Right ventricle myocardium superior (tissue), 1 donor: ENCODE measurements around the gene GRID2. TPM values are rescaled to one million over a fixed set of nuclear protein-coding genes. Genes with fewer than 3 reads are reported as not detected.

Source experiments
- ATAC-seq: fragments of 200-7000 bp; cut with Tn5 transposase; one replicate; pipeline ENCODE4 v1.9.1; 2020; ENCODE audit warnings: mild to moderate bottlenecking; ENCODE audit not compliant: poor library complexity
- DNase-seq: peaks from one replicate; pipeline ENCODE4 v3.0.0-alpha.2; 2020
- intact Hi-C: fragments of 100-400 bp; cut with DNase I; formaldehyde crosslinking; loops from one replicate; pipeline ENCODE4 v1.11.2; 2022
- total RNA-seq: library from RNA; stranded (reverse); fragmentation: NEBNext Ultra II Directional; extraction: Animal tissue kit (Norgen Biotek cat#: 25700); gene quantifications from one replicate; pipeline ENCODE4 v1.2.1, GENCODE V29; 2021
- donor health status: DM: no; HTN: yes; CAD: no; lungs with severe emphysema.

GRID2 gene
- total RNA-seq, 1 donor from 2014 or later: not detected

GRCh38 chr4:92618968-92619367 lies 315.2 kb downstream of the GRID2 start:
- intact Hi-C loops: no loop called here
- no peak for DNase-seq
- no peak for ATAC-seq

DNA sequence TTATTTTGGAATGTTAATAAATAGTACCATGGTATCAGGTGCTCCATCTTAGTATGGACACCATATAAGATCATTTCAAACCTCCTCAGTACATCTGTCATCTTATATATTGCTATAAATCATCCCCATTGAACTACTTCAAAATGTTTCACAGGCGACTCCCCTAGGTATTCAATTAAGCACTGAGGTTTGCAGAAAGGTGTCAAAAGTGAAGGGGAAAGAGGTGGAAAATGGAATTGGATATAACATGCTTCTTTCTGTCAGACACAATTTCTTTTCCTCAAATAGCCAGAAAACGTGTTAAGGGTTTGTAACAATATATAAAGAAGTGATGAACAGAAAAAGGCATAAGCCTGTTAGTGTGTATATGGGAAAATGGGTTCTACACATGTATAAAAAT lies 325.5 kb downstream of the GRID2 start:
- DNase-seq: no peak
- intact Hi-C loops: no loop called here
- no peak for ATAC-seq

DNA sequence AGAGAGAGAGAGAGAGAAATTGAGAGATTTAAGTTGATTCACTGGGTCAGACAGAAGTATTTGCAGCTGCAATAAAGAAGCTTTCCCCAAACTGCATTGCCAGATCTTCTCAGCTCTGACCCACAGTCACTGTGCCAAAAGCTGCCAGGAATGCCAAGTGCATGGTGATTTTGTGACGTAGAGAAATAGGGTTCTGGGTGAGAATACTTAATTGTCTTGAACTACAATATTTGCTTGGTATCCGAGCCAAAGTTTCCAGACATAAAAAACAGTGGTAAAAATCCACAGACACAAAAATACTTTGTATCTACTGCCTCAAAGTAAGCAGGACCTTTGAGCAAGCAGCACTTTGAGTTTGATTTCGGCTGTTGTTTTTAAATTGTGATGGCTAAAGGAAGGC lies 331.1 kb downstream of the GRID2 start:
- DNase-seq: no peak
- ATAC-seq: no peak
- intact Hi-C loops: no loop called here

DNA sequence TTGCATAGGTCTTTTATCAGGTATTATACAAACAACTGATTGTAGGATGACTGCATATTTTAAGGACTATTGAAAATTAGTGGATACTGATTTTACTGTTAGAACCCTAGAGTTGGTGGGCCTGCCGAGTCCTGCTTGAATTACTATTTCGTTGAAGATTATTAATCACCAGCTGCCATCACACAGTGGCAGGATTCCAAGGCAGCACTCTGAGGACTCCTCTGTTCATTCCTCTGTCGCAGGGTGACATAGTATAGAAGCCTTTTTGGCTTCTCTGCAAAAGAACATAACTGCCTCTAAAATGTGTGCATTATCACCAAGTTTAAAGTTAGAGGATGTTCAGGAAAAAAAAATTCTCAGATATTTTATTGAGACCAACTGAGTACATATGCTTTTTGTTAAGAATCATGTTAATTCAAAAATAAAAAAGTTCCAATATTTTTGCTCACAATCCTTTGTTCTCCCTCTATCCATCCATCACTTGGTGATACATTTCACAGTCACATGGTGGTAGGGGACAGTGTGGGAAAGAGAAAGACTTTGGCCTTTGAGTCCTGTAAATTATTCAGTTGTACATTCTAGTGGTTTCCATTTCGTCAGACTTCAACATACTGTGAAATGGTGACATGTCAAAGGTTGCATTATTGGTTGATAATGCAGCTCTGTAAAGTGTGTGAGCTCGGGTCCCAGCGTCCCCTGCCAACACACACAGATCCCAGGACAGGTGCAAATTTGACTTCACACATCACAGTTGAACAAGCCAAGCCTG lies 332.5 kb downstream of the GRID2 start:
- DNase-seq (no peak), ATAC-seq (no peak)
- intact Hi-C loops: no loop called here

DNA sequence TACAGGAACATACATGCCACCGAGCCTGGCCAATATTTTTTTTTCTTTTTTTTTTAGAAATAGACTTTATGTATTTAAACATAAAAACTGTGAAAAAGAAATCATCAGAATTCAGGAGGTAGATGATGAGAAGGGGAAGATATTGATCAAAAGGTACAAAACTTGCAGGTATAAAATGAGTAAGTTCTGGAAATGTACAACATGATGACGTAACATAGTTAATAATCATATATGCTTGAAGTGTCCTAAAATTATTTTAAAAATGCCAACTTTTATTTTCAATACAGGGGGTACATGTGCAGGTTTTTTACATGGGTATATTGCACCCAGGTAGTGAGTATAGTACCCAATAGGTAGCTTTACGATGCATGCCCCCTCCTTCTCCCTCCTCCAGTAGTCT lies 337.6 kb downstream of the GRID2 start:
- ATAC-seq: no peak
- intact Hi-C loops: no loop called here
- no peak for DNase-seq

GRCh38 chr4:92646826-92647225 lies 343.1 kb downstream of the GRID2 start:
- DNase-seq (no peak), ATAC-seq (no peak)
- intact Hi-C loops: no loop called here

DNA sequence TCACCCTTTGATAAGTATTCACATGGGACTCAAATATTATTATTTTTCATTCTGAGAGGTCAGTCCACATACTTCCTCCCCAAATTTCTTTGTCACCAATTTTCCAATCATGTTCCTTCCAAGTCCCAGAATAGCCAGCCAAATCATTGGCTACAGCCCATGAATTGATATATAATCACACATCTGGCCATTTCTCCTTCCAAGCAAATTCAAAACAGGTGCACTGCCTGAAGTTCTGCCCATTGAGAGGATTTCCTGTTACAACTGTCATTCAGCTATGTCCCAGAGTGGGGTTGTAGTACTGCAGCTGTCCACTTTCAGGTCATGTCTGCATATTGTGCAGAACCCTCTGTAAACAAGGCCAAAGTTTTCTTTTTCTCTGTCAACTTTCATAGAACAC lies 347.8 kb downstream of the GRID2 start:
- DNase-seq: no peak
- ATAC-seq: no peak
- intact Hi-C loops: no loop called here

DNA sequence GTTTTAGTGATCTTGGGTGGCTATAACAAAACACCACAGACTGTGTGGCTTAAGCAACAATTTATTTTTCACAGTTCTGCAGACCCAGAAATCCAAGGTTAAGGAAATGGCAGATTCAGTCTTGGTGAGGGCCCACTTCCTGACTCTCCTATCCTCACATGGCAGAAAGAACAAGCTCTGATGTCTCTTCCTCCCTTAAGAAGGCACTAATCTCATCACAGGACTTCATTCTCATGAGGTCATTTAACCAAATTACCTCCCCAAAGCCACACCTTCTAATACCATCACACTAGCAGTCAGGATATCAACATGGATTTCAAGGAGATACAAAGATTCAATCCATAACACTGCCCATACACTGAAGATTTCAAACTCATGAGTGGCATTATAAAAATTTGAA lies 350.3 kb downstream of the GRID2 start:
- intact Hi-C loops: no loop called here
- ATAC-seq (no peak), DNase-seq (no peak)

- intact Hi-C loops: no loop called here
- DNase-seq (no peak), ATAC-seq (no peak)
Observed at GRCh38 chr4:92657695-92658094, 353.9 kb downstream of the GRID2 start.

DNA sequence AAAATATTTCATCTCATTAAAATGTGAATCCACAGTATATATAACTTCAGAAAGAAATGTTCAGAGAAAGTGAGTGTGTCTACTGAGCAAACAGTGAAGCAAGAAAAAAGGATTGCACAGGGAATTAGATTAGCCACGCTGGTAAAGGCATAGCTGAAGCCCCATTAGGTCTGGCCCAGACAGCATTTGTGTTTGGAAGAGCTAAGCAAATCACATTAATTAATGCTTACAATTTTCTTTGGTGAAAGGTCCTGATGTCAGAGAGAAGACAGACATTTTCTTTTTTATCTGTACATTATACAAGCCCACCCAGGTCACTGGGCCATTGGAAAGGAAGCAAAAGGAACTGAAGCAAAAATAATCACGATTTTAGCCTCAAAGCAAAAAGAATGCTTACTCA lies 354.6 kb downstream of the GRID2 start:
- intact Hi-C loops: no loop called here
- no peak for ATAC-seq
- DNase-seq: no peak

DNA sequence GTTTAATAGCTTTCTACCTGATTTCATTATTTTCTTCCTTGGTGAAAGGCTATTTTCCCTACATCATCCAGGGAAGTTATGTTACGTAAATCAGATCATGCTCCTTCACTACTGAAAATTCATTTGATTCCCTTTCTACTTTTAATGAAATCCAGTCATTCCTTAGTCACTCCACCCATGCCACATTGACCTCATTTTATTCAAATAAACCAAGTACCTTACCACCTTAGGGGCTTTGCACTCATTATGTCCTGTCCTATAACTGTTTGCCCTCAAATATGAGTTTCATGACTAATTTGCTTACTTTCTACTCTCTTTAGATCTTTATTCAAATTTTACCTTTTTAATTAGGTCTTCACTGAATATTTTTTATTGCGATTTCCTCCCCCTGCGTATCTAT lies 374.0 kb downstream of the GRID2 start:
- no peak for DNase-seq
- no peak for ATAC-seq
- intact Hi-C loops: no loop called here

DNA sequence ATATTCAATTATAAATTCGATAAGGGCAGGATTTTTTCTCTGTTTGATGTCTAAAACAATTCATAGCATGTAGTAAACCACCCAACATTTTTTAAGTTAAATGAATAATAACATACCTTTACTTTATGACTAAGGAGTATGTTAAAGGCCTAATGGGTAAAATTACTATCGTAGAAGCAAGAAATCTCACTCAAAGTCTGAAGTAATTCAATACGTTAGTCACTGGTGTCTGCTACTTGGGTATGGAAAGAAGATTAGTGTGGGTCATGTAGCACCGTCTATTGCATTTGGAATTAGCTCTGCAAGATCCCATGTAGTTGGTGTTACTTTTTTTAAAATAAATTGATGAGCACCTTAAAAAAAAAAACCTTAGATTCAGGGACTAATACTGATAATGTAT lies 374.5 kb downstream of the GRID2 start:
- ATAC-seq: no peak
- no peak for DNase-seq
- intact Hi-C loops: no loop called here

DNA sequence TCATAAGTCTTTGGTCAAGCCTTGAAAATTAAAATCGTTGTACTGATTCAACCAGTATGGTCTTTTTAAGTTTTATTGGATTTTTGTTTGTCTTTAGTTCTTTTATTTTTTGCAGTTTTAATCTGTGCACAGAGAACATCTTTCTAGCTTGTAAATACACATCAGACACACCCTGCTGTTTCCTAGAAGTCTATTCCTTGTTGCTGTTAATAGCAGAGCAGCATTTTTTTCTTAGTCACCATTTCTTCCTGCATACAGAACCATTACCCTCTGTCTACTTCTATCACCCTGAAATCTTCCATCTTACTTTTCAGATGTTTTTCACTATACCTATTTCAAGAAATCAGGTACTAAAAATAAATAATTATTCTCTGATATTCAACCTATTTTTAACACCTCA lies 375.4 kb downstream of the GRID2 start:
- intact Hi-C loops: no loop called here
- ATAC-seq (no peak), DNase-seq (no peak)

DNA sequence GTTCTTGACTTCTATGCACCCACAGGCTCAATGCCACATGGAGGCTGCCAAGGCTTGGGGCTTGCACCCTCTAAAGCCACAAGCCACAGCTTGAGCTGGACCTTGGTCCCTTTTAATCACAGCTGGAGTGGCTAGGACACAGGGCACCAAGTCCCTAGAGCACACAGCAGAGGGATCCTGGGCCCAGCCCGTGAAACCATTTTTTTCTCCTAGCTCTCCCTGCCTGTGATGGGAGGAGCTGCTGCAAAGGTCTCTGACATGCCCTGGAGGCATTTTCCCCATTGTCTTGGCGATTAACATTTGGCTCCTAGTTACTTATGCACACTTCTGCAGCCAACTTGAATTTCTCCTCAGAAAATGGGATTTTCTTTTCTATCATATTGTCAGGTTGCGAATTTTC lies 410.9 kb downstream of the GRID2 start:
- DNase-seq (no peak), ATAC-seq (no peak)
- intact Hi-C loops: no loop called here

- no peak for DNase-seq
- ATAC-seq: no peak
- intact Hi-C loops: no loop called here
Observed at GRCh38 chr4:92733231-92733630, 429.5 kb downstream of the GRID2 start.

DNA sequence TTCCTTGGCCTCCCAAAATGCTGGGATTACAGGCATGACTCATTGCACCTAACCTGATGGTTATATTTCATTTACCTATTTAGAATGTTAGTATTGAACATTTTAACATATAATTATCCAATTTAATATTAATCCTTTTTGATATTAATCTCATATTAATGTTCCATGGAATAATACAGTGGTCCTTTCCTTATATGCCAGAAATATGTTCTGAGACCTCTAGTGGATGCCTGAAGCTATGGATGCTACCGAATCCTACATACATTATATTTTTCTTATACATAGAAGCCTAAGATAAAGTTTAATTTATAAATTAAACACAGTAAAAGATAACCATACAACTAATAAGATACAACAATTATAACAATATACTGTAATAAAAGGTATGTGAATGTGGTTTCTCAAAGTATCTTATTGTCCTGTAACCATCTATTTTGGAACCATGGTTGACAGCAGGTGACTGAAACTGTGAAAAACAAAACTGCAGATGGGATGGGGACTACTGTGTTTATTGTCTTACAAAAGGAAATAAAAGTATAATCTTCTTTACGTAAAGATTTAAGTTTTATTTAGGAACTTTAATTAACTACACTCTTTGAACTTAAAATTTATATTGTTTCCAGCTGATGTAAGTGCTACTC lies 431.4 kb downstream of the GRID2 start:
- DNase-seq (no peak), ATAC-seq (no peak)
- intact Hi-C loops: no loop called here

GRCh38 chr4:92760433-92760832 lies 456.7 kb downstream of the GRID2 start:
- intact Hi-C loops: no loop called here
- no peak for ATAC-seq

GRCh38 chr4:92776080-92776479 lies 472.3 kb downstream of the GRID2 start:
- ATAC-seq: no peak
- intact Hi-C loops: no loop called here

More at GRCh38 chr4:92760433-92760832, 456.7 kb downstream of the GRID2 start:
- no peak for DNase-seq

GRCh38 chr4:92789741-92790140 lies 486.0 kb downstream of the GRID2 start:
- ATAC-seq: no peak
- intact Hi-C loops: no loop called here

More at GRCh38 chr4:92776080-92776479, 472.3 kb downstream of the GRID2 start:
- no peak for DNase-seq

GRCh38 chr4:92791871-92792440 lies 488.2 kb downstream of the GRID2 start:
- DNase-seq (no peak), ATAC-seq (no peak)
- intact Hi-C loops: no loop called here

More at GRCh38 chr4:92789741-92790140, 486.0 kb downstream of the GRID2 start:
- no peak for DNase-seq
